ENCODE results near the gene RASSF3. TPM values are rescaled to one million over a fixed set of nuclear protein-coding genes. Genes with fewer than 3 reads are reported as not detected.
A peak's percentile ranks its signal among the peaks of the same experiment; 100 is the strongest.

RASSF3 gene
- total and polyA plus RNA-seq, 2 experiments from 2014 or later: 20.6 to 39.6 TPM

DNA sequence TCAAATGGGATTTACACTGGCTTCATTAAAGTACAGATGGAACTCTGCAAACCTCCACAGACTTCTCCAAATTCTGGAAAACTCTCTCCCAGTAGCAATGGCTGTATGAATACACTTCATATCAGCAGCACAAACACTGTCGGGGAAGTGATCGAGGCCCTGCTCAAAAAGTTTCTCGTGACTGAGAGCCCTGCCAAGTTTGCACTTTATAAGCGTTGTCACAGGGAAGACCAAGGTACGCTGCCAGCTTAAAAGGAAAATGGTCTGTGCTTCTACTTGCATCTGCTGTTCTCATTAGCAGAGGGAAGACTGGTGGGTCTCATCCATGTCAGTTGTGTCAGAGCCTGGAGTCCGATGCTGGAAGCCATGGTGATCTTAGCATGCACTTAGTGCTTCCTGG is 77.9 kb downstream of the RASSF3 start:
- H3K27me3 ChIP-seq (ENCODE audit: insufficient read depth): no peaks in the 10 kb centered on the region
- Mint-ChIP-seq H3K4me3 (no peak overlapping the region), H3K27me3 (ENCODE audit: insufficient read depth, low read depth, poor library complexity) (peaks cover 7% of the 10 kb centered on the region), H3K4me1 (peaks cover 36% of the 10 kb centered on the region), H3K27ac (peak overlapping the region; percentile 54), H3K9me3 (no peaks in the 10 kb centered on the region; the same call in 2 of the 3 replicates), H3K36me3 (ENCODE audit: low read depth) (peaks cover 36% of the 10 kb centered on the region)
- H2AFZ ChIP-seq: no peak overlapping the region
- no peak overlapping the region for H3K4me3 ChIP-seq
- H3K9me2 ChIP-seq (ENCODE audit: insufficient read depth): no peaks in the 10 kb centered on the region
- no peak overlapping the region for H3K4me2 ChIP-seq
- 0 out of 2 replicates have a peak overlapping the region, but pooled peaks have one; percentile 30 for H3K27ac ChIP-seq (ENCODE audit: low read depth)
- peaks cover 27% of the 10 kb centered on the region for H3K79me2 ChIP-seq (replicated peaks; ENCODE audit: insufficient read depth)
- DNase-seq (ENCODE audit: low spot score): no peak
- H3K36me3 ChIP-seq (ENCODE audit: insufficient read depth): 0 out of 2 replicates have a peak, but pooled peaks cover 4% of the 10 kb centered on the region
- peaks cover 38% of the 10 kb centered on the region for H3K4me1 ChIP-seq (ENCODE audit: insufficient read depth)
- H4K20me1 ChIP-seq (replicated peaks; ENCODE audit: insufficient read depth): no peaks in the 10 kb centered on the region; the same call in 1 of the 2 replicates
- TF ChIP-seq STAT1 (IDR thresholded peaks at IDR 0.05; ENCODE audit: unreplicated experiment): no peak
- no peak for ATAC-seq
- no peaks in the 10 kb centered on the region for H3F3A ChIP-seq (replicated peaks; ENCODE audit: low read depth)

DNA sequence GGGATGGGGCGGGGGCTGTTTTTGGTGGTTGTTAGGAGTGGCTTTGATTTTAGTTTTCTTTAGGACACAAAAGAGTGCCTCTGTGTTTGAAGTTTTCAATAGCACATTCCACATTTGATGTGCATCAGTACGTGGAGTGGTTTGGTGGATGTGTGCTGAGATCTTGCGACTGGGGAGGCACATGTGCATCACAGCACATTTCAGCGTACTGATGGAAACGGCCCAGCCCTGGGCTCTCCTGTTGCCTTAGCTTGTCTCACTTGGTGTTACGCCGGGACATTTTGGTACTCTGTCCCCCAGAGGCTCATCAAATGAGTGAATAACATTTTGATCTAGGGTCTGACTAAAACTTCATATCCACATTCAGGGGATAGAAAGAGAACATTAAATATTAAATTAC is 78.4 kb downstream of the RASSF3 start:
- Histone ChIP-seq H3K79me2 (replicated peaks; ENCODE audit: insufficient read depth) (peaks cover 22% of the 10 kb centered on the region), H3K36me3 (ENCODE audit: insufficient read depth) (0 out of 2 replicates have a peak, but pooled peaks cover 4% of the 10 kb centered on the region), H3K4me3 (no peak overlapping the region), H3K4me1 (ENCODE audit: insufficient read depth) (peaks cover 37% of the 10 kb centered on the region), H2AFZ (no peak overlapping the region), H4K20me1 (replicated peaks; ENCODE audit: insufficient read depth) (no peaks in the 10 kb centered on the region; the same call in 1 of the 2 replicates), H3K9me2 (ENCODE audit: insufficient read depth) (no peaks in the 10 kb centered on the region), H3K4me2 (no peak overlapping the region), H3K27ac (ENCODE audit: low read depth) (no peak overlapping the region), H3K27me3 (ENCODE audit: insufficient read depth) (no peaks in the 10 kb centered on the region), H3F3A (replicated peaks; ENCODE audit: low read depth) (no peaks in the 10 kb centered on the region)
- Mint-ChIP-seq H3K36me3 (ENCODE audit: low read depth) (peaks cover 37% of the 10 kb centered on the region), H3K4me3 (no peak overlapping the region), H3K4me1 (peaks cover 35% of the 10 kb centered on the region), H3K27ac (0 out of 2 replicates have a peak overlapping the region, but pooled peaks have one; percentile 54), H3K9me3 (no peaks in the 10 kb centered on the region; the same call in 2 of the 3 replicates), H3K27me3 (ENCODE audit: insufficient read depth, low read depth, poor library complexity) (peaks cover 7% of the 10 kb centered on the region)
- no peak for ATAC-seq
- no peak for DNase-seq (ENCODE audit: low spot score)
- TF ChIP-seq ZNF462 (CRISPR knock-in tag; IDR thresholded peaks at IDR 0.05): no peak
- TF ChIP-seq ZNF331 (CRISPR knock-in tag; IDR thresholded peaks at IDR 0.05; ENCODE audit: low read depth): no peak
- TF ChIP-seq, protein P1, sequence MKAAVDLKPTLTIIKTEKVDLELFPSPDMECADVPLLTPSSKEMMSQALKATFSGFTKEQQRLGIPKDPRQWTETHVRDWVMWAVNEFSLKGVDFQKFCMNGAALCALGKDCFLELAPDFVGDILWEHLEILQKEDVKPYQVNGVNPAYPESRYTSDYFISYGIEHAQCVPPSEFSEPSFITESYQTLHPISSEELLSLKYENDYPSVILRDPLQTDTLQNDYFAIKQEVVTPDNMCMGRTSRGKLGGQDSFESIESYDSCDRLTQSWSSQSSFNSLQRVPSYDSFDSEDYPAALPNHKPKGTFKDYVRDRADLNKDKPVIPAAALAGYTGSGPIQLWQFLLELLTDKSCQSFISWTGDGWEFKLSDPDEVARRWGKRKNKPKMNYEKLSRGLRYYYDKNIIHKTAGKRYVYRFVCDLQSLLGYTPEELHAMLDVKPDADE (IDR thresholded peaks at IDR 0.05): no peak
- no peak for TF ChIP-seq JUNB (IDR thresholded peaks at IDR 0.05; ENCODE audit: unreplicated experiment)
- TF ChIP-seq, protein P2, sequence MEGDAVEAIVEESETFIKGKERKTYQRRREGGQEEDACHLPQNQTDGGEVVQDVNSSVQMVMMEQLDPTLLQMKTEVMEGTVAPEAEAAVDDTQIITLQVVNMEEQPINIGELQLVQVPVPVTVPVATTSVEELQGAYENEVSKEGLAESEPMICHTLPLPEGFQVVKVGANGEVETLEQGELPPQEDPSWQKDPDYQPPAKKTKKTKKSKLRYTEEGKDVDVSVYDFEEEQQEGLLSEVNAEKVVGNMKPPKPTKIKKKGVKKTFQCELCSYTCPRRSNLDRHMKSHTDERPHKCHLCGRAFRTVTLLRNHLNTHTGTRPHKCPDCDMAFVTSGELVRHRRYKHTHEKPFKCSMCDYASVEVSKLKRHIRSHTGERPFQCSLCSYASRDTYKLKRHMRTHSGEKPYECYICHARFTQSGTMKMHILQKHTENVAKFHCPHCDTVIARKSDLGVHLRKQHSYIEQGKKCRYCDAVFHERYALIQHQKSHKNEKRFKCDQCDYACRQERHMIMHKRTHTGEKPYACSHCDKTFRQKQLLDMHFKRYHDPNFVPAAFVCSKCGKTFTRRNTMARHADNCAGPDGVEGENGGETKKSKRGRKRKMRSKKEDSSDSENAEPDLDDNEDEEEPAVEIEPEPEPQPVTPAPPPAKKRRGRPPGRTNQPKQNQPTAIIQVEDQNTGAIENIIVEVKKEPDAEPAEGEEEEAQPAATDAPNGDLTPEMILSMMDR (conservative IDR thresholded peaks at IDR 0.05; ENCODE audit: low read depth in 2 of 2): no peak
- TF ChIP-seq EZH2phosphoT487 (IDR thresholded peaks at IDR 0.05; ENCODE audit: unreplicated experiment): no peak
- TF ChIP-seq, protein P3, sequence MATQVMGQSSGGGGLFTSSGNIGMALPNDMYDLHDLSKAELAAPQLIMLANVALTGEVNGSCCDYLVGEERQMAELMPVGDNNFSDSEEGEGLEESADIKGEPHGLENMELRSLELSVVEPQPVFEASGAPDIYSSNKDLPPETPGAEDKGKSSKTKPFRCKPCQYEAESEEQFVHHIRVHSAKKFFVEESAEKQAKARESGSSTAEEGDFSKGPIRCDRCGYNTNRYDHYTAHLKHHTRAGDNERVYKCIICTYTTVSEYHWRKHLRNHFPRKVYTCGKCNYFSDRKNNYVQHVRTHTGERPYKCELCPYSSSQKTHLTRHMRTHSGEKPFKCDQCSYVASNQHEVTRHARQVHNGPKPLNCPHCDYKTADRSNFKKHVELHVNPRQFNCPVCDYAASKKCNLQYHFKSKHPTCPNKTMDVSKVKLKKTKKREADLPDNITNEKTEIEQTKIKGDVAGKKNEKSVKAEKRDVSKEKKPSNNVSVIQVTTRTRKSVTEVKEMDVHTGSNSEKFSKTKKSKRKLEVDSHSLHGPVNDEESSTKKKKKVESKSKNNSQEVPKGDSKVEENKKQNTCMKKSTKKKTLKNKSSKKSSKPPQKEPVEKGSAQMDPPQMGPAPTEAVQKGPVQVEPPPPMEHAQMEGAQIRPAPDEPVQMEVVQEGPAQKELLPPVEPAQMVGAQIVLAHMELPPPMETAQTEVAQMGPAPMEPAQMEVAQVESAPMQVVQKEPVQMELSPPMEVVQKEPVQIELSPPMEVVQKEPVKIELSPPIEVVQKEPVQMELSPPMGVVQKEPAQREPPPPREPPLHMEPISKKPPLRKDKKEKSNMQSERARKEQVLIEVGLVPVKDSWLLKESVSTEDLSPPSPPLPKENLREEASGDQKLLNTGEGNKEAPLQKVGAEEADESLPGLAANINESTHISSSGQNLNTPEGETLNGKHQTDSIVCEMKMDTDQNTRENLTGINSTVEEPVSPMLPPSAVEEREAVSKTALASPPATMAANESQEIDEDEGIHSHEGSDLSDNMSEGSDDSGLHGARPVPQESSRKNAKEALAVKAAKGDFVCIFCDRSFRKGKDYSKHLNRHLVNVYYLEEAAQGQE (IDR thresholded peaks at IDR 0.05; ENCODE audit: unreplicated experiment): no peak
- no peak for TF ChIP-seq EZH2 (IDR thresholded peaks at IDR 0.05; ENCODE audit: low read depth, unreplicated experiment)
